Erythroblast (primary cell): ENCODE results near the gene LRRC3.

Source experiments
- GATA1 ChIP-seq: IDR thresholded peaks from 2 replicates; pipeline ENCODE4 v1.6.1; 2011; ENCODE audit warnings: low read depth, mild to moderate bottlenecking, control low read depth, low read length, moderate library complexity
- POLR2A ChIP-seq: IDR thresholded peaks from 2 replicates; pipeline ENCODE4 v1.6.1; 2011; ENCODE audit warnings: mild to moderate bottlenecking, low read length

GRCh38 chr21:44485254-44485793 lies 30.0 kb downstream of the LRRC3 start:
- TF ChIP-seq POLR2A = no peak
- TF ChIP-seq GATA1 = no peak
